HL-60/S4 (cell line): Measurements from ENCODE around the gene BCL11A.

Source experiments
- in situ Hi-C: fragments of 300-500 bp; cut with MboI; formaldehyde crosslinking; loops from 2 replicates; pipeline ENCODE4 v1.14.3; 2022; ENCODE audit warnings: low sequenced_read_pairs

BCL11A gene

GRCh38 chr2:60413069-60413813, 140.2 kb downstream of the BCL11A start:
- in situ Hi-C loops, result no loop called here

- in situ Hi-C loops, result no loop called here
Observed at GRCh38 chr2:60412620-60413019, 140.8 kb downstream of the BCL11A start.

- in situ Hi-C loops, result no loop called here
Observed at GRCh38 chr2:60412027-60412426, 141.4 kb downstream of the BCL11A start.

GRCh38 chr2:60411295-60411694, 142.2 kb downstream of the BCL11A start:
- in situ Hi-C loops, result no loop called here

GRCh38 chr2:60410456-60411146, 142.9 kb downstream of the BCL11A start:
- in situ Hi-C loops, result no loop called here

GRCh38 chr2:60409531-60409871, 144.0 kb downstream of the BCL11A start:
- in situ Hi-C loops, result no loop called here

GRCh38 chr2:60408811-60409530, 144.5 kb downstream of the BCL11A start:
- in situ Hi-C loops, result no loop called here

GRCh38 chr2:60408207-60408606, 145.2 kb downstream of the BCL11A start:
- in situ Hi-C loops, result no loop called here

GRCh38 chr2:60407398-60407797, 146.1 kb downstream of the BCL11A start:
- in situ Hi-C loops, result no loop called here

GRCh38 chr2:60406192-60406591, 147.3 kb downstream of the BCL11A start:
- in situ Hi-C loops, result no loop called here

GRCh38 chr2:60405271-60405919, 148.1 kb downstream of the BCL11A start:
- in situ Hi-C loops, result no loop called here
